ENCODE results near the gene GPC4. TPM values are rescaled to one million over a fixed set of nuclear protein-coding genes. Genes with fewer than 3 reads are reported as not detected.
A peak's percentile ranks its signal among the peaks of the same experiment; 100 is the strongest.

GPC4 gene
- total RNA-seq, 1 experiment from 2014 or later = 0.11 TPM

DNA sequence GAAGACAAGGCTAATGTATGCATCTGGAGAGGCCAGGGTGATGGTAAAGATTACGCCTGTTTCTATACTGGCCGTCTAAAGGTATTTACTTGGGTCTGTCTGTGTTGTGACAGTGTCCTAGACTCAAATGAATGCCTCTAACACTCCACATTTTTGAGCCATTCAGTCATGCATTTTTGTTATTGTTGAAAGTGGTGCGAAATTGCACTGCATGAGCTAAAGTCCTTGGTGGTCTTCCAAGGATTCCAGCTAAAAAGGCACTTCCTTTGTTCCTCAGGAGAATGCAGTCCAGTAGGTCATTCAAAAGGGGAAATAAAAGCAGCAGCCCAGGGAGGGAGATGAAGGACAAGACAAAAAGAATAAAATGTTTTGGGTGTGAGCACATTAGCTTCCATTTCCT lies 3.0 kb downstream of the GPC4 start:
- no peak for DNase-seq (ENCODE audit: low read depth)

DNA sequence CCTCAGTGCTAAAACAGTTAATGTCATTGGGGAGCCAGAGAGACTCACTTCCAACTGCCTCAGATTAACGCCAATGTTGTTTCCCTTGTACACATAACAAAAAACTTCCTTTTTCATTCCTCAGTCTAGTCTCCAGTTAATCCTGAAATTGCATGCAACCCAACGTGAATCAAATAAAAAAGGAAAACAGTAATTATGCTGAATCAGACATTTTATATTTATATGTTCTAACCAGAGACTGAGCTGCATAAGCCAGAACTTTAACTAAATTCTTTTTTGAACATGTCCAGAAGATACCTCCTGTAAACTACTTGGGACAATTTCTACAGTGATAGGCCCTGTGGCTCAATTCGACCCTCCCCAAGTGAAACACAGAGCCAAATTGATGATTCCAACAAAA lies 4.7 kb downstream of the GPC4 start:
- DNase-seq (ENCODE audit: low read depth) = no peak

DNA sequence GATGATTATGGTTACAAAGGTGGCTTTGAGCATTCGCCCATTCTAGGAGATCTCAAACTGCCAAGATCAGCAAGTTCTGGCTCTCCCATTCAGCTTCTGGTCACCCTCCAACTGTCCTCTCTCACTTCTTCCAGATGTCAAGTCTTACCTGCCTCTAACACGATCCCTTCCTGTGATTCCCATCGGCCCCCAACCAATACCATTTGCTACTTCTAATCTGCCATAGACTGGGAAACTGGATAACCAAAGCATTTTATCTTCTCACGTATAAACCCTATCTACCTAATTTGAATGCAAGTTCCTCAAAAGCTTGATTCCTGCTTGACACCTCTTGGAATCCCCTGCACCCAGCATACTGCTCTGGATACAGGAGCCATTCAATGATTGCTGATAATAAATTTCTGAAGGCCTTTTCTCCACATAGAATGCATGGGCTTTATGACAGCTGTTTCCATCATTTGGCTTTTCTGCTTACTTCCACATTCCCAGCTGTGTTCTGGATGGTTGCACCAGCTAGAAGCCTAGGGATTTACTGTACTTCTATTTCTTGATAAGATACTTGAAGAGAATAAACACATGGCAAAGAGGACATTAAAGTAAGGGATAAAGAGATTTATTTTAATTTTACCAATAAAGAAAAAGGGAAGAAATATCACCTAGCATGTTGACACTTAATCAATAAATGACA lies 9.6 kb downstream of the GPC4 start:
- peak; percentile 1 for DNase-seq (ENCODE audit: low read depth)

DNA sequence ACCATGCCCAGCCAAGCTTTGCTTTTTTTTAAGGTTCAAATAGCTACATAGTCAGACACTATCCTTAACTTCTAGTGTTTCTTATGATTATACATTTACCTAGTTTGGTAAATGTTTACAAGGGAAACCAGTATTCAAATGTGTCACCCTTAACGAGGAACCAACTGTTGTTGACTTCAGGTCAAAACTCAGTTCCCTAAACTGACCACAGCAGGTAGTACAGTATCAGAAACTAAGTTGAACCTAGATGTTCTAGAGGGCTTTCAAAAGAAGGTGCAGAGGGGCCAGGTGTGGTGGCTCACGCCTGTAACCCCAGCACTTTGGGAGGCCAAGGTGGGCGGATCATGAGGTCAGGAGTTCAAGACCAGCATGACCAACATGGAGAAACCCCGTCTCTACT lies 11.3 kb downstream of the GPC4 start:
- no peak for DNase-seq (ENCODE audit: low read depth)

DNA sequence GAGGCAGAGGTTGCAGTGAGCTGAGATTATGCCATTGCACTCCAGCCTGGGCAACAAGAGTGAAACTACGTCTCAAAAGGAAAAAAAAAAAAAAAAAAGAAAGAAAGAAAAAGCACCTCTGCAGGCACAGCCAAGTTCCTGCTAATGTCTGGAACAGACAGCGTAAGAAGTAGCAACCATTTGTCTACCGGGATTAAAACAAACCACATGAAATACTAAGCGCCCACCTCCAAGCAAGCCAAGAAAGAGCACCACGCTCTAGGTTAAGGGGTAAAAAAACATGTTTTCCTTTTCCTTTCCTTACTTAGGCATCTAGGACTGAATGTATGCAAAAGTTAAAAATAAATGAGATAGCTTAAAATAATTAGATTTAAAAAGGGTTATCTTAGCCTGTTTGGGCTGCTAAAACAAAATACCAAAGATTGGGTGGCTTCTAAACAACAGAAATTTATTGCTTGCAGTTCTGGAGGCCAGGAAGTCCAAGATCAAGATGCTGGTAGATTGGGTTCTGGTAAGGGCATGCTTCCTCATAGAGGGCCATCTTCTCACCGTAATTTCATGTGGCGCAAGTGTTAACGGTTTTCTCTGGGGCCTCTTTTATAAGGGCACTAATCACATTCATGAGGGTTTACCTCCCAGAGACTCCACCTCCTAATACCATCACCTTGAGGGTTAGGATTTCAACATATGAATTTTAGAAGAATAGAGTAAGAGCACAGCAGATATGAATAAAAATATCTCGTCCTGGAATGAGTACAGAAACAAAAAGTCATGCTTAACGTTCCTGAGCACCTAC lies 12.3 kb downstream of the GPC4 start:
- DNase-seq (ENCODE audit: low read depth) = no peak

DNA sequence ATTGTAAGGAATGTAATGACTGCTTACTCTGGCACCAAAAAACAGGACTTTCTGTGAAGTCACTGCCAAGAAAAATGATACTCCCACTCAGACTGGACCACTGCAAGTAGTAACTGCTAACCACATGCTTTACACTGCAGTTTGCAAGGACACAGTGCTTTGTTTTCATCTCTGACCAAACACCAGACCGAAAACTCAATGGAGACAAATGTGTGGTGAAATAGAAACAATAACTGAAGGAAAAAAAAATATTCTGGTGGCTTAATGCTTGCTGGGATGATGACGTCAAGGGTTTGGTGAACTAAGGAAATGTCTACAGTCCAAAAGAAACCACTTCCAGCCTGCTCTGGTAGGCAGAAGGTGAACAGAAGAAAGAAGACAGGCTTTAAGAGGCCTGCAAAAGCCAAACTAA lies 13.2 kb downstream of the GPC4 start:
- peak; percentile 0 for DNase-seq (ENCODE audit: low read depth)

DNA sequence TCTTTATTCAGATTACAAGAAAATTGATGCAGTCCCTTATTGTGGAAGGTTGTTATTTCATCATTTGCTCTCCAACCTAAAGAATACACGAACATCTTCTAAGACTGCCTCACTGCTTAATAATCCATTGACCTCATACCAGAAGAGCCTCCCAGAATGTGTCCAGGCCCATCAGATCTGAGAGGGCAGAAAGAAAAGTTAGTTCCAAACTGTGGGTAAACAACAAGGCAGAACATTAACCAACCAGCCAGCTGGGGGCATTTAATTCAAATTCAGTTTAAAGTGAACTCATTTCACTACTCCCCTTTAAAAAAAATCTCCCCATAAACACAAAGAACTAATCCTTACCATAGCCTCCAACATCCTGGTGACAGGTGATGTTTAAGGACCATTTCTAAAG lies 13.8 kb downstream of the GPC4 start:
- no peak for DNase-seq (ENCODE audit: low read depth)

DNA sequence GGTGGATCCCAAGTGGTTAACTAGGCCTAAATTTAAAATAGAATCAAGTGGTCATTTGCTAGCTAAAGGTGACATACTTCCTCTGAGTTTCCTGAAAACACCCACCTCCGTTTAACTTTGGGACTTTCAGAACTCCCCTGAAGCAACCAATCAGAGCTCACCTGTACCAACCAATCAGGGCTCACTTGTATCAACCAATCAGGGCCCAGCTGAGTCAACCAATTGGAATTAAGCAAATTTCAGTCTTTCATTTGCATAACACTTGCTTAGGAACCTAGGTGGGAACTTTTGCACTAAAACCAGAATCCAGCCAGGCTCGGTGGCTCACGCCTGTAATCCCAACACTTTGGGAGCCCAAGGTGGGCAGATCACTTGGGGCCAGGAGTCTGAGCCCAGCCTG lies 15.9 kb downstream of the GPC4 start:
- no peak for DNase-seq (ENCODE audit: low read depth)

DNA sequence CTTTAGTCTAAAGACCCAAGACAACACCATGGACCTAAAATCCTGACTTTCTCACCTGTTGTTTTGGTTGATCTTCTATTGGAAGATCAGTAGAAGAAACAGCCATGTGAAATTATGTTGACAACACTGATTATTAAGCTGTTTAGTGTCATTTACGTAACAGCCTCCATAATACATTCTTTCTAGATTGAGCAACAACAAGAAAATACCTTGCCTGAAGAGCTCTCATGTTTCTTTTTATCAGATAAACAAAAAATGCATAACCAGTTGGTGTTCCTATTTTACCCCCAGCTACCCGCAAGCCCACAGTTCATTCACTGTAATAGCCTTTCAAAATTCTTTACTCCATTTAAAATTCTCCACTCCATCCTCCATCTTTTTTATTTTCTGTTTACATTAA lies 20.5 kb downstream of the GPC4 start:
- no peak for DNase-seq (ENCODE audit: low read depth)

DNA sequence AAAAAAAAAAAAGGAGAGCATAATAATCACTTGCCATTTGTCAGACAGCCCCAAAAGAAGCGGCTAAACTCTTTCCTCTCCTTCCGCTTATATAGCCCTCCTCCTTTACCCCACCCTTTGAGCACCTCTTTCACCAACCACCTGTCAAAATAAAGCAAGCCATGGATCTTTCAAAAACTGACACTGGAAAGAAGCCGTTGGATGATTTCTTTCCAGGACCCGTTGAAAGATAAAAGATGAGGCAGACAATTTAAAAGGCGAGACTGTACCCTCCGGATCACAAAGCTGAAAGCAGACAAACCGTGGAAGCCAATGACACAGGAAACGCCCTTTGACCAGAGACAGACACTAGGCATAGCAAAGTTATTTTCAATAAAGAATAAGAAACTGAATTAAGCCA lies 22.6 kb downstream of the GPC4 start:
- no peak for DNase-seq (ENCODE audit: low read depth)

DNA sequence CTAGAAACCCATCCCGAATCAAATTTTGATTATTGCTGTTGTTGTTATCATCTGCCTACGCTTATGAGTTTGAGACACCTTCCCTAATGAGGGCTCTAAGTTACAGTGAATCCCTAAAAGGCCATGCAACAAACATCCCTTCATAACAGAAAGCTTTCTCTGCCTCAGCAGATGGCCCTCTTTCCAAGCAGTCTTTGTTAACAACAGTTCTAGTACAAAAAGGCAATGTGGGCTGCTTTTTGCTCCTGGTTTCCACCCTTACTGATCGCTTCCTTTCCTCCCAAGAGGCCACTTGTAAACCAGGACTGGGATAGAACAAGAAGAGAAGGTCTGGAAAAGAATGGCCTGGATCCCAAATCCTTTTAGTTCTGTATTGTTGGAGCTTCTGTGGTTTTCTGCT lies 24.2 kb downstream of the GPC4 start:
- no peak for DNase-seq (ENCODE audit: low read depth)

DNA sequence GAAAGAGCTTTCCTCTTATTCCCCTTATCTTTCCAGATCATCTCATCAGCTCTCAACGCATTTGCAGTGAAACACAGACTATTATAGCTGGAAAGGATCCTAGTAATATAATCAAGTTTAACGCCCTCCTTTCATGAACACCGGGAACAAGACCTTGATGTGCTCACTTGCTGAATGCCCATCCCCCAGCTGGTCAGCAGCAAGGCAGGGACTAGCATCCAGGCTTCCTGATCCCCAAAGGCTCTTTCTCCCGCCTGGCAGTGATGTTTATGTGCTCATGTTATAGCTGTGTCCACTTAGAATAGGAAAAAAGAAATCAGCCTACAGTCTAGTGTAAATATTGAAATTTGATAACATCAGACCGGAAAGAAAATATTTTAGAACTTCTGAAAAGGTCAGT lies 24.6 kb downstream of the GPC4 start:
- DNase-seq (ENCODE audit: low read depth) = no peak

DNA sequence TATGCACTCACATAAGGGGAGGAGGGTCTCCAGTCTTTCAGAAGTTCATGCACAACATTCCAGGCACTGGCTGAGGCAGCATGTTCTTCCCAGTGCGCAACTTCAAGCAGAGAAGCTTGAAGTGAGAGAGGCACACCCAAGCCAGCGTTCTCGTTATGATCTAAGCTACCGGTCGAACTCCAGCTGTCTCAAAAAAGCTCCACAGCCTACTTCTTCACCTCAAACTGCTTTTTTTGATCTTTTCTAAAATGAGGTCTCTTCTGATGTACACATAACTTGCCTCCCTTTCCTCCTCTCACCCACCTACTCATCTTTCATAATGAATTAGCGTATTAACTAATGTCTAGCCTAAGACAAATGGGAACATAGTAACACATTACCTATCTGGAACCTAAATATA lies 25.3 kb downstream of the GPC4 start:
- no peak for DNase-seq (ENCODE audit: low read depth)

DNA sequence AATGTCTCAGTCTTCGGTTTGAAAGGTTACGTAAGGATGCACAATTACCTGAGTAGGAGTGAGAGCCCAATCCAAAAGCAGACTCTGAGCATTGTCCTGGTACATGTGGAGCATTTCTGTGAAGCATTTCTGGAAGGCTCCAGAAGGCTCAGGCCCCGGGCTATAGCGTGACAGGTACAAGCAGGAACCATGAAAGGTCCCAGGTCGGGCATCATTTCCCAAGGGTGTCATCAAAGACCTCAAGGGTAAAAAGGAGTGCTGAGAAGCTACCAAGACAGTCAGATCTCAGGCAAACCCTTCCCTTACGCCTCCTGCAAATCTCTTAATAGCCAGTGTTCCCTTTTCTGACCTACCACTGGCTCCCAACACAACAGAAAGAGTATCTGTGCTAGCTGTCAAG lies 30.8 kb downstream of the GPC4 start:
- DNase-seq (ENCODE audit: low read depth) = no peak

DNA sequence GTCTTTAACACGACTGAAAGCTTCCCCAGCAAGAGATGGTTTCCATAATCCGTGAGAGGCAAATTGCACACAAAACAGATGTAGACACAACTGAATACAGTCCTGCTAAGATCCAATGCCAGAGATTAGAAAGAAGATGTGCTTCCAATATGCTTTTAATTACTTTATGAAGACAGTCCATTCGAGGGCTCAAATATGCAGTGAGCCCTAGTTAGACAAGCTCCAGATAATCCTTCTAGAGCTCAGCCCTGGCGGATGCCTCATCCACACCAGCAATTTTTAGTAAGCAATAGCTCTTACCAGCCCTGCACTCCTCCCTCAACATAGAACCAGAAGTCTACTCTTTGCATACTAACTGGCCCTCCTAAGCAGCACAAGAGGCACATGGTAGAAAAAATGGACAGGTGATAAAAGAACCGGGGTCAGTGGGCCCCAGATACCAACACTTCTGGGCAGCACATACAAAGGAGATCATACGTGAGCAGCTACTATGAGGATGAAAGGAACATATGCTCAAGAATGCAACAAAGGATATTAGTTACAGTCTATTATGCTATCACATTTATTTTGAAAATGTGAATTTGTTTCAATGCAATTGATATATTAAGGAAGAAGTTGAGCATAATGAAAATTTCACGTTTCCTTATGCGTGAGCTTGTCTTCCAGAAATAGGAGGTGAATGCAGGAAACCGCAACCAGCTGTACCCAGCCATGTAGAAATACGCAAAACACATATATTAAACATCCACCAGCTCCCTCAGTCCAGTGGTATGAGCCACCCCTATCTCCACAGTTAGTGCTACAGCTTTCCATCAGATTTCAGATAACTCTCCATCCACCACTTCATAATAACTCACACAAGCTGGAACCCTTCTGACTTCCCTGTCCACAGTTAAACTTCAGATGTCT lies 34.3 kb downstream of the GPC4 start:
- DNase-seq (ENCODE audit: low read depth) = no peak

DNA sequence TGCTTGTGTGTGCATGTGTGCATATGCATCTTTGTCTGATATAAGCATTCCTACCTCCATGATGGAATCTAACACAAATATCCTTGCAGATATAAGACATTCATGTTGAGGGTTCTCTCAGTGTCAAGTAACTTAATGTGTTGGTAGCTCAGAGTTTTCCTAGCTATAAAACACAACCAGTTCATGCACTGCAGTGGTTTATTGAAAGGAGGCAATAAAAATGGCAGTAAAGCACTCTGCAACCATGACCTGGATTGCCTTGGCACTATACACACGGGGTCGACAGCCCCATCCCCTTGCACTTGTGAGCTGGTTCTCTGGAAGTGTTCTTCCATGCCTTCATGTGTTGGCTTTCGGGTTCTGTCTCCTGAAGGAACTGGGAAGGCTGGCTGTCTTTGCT lies 38.9 kb downstream of the GPC4 start:
- DNase-seq (ENCODE audit: low read depth) = no peak

DNA sequence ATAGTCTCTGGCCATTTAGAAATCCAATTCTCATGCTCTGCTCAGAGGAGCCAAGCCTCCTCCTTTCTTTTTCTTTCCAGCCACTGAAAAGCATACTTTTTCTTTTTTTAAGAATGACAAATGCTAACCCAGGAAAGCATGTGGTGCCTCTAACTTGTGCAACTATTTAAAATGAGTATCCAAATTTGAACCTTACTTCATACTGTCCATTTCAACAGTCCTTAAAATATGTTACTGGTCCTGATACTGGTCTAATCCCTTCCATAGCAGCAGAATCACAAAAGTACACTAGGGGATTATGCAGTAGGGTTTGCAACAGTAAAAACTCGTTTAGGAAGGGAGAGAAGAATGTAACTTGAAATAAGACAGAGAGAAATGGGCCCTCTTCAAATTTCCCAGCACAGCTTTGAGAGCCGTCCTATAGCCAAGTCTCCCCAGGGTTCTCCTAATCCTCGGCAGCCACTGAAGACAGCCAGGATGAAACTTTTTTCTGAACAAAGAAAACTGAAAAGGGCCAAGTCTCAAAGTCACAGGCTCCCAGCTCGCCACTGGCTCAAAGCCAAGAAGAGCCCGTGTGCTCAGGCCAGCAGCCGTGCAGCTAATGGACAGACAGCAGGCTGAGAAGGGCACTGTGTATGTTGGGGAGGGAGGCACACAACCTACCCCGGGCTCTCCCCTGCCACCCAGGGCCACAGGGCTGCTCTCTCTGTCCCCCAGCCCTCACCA lies 39.5 kb downstream of the GPC4 start:
- no peak for DNase-seq (ENCODE audit: low read depth)

DNA sequence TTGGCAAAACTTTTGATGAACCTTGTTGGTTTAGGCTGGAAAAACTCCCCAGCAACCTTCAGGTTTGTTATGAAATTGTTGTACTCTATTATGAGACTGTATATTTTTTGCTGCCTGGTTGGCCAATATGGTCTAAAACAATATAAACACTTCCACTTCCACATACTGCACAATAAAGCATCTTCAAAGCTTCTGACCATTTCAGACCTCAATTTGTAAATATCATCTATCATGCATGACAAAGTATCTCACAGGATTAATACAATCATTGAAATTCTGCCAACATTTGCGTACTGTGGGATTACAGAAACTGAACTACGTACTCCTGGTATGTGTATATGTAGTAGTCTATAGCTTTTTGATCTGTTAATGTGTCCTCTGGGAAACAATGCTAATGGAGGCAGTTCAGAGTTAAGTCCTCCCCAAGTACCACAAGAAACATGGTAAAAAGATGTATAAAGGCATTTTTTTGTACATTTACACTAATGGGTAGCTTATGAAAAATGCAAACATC lies 40.4 kb downstream of the GPC4 start:
- no peak for DNase-seq (ENCODE audit: low read depth)

DNA sequence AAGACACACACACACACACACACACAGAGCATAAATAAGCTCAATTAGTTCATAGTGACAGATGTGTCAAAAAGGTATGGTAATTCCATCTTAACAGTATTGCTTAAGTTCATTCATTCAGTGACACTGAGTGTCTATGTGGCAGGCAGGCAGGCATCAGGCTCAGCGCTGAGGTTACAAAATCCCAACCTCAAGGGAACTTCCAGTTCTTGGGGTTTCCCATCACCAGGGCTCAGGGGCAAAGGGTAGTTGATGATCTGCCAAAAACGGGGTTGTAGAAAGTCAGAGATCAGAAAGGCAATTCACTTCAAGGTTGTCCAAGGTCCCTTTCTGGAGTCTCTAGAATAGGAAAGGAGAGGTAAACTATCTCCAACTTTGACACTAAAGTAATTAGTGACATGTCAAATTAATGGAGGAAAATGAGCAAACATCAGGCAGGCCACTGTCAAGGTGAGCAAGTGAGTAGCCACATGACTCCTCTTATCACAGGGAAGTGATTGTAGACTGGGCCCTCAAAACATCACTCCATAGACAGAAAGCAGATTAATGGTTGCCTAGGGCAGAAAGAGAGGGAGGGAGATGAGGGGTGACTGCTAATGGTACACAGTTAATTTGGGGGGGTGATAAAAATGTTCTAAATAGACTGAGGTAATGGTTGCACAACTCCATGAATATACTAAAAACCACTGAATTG lies 41.8 kb downstream of the GPC4 start:
- DNase-seq (ENCODE audit: low read depth) = no peak

DNA sequence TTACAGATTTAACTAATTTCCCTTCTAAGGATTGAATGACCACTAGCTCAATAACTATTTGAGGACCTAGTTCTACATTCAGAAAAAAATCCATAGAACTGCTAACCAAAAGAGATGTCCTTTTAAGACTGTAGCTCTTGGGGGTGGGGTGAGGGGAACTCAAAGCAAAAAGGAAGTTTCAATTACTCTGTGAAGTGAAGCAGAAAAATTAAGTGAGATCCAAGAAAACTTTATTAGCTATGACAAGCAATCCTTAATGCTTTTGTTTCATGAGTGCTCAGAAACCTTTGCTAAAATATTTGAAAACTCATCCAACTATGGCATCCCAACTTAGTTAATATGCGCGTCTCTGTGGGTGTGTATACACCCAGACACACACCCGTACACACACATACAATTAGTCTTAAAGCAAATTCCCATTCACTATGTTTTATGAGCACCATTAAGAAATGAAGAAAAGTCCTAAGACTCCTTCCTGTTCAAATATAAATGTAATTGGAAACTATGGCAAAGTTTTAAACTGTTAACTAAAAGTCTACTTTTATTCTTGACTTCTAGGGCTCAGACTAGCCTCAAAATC lies 44.5 kb downstream of the GPC4 start:
- DNase-seq (ENCODE audit: low read depth) = no peak

All from LHCN-M2 (cell line).